SU-DHL-6 (cell line): ENCODE data around the gene NTM.

Experiments
- H2AFZ ChIP-seq: fragments of 200-600 bp; sonication (generic); 2 replicates; pipeline ENCODE4 v1.6.1; 2014; ENCODE audit warnings: low read depth, mild to moderate bottlenecking, moderate library complexity, mixed read lengths, antibody characterized with exemption, low read length; ENCODE audit not compliant: severe bottlenecking
- H3F3A ChIP-seq: fragments of 200-600 bp; shearing (Covaris generic); 2 replicates; pipeline ENCODE4 v1.6.0; 2016; ENCODE audit warnings: antibody characterized with exemption, mild to moderate bottlenecking; ENCODE audit not compliant: insufficient read depth
- H3K27ac ChIP-seq: fragments of 200-600 bp; sonication (generic); 2 replicates; pipeline ENCODE4 v1.5.1; 2016; ENCODE audit warnings: low read depth, mild to moderate bottlenecking, low read length, moderate library complexity, mixed read lengths
- H3K27me3 ChIP-seq: fragments of 200-600 bp; sonication (generic), shearing (Covaris generic); 2 replicates; pipeline ENCODE4 v1.6.0; 2014; ENCODE audit warnings: mild to moderate bottlenecking, low read length
- H3K36me3 ChIP-seq: fragments of 200-600 bp; sonication (generic); 2 replicates; pipeline ENCODE4 v1.6.1; 2014; ENCODE audit warnings: mild to moderate bottlenecking, low read length, mixed read lengths
- H3K4me2 ChIP-seq: fragments of 300-600, 200-600 bp; shearing (Covaris generic), sonication (generic); 2 replicates; pipeline ENCODE4 v1.6.0; 2014; ENCODE audit warnings: low read length, low read depth, mild to moderate bottlenecking; ENCODE audit not compliant: poor library complexity, severe bottlenecking
- H3K4me3 ChIP-seq: fragments of 200-600 bp; sonication (generic); 2 replicates; pipeline ENCODE4 v1.5.1; 2014; ENCODE audit warnings: antibody characterized with exemption, low read length, mild to moderate bottlenecking, mixed read lengths; ENCODE audit not compliant: insufficient read depth, poor library complexity, severe bottlenecking
- H3K79me2 ChIP-seq: fragments of 200-600 bp; sonication (generic); 2 replicates; pipeline ENCODE4 v1.6.1; 2014; ENCODE audit warnings: mild to moderate bottlenecking, low read length, moderate library complexity; ENCODE audit not compliant: insufficient read depth
- H3K9ac ChIP-seq: fragments of 200-600 bp; sonication (generic); 2 replicates; pipeline ENCODE4 v1.7.0; 2014; ENCODE audit warnings: mild to moderate bottlenecking, low read length
- H3K9me2 ChIP-seq: fragments of 200-600 bp; sonication (generic); replicated peaks from 2 replicates; pipeline ENCODE4 v1.6.1; 2014; ENCODE audit warnings: low read length; ENCODE audit not compliant: insufficient read depth
- H3K9me3 ChIP-seq: fragments of 200-600 bp; sonication (generic); 2 replicates; pipeline ENCODE4 v1.6.1; 2014; ENCODE audit warnings: low read length, mixed read lengths; ENCODE audit not compliant: insufficient read depth
- H4K20me1 ChIP-seq: fragments of 200-600 bp; sonication (generic); 2 replicates; pipeline ENCODE4 v1.6.1; 2014; ENCODE audit warnings: low read depth, mild to moderate bottlenecking, antibody characterized with exemption, low read length, moderate library complexity, mixed read lengths
- EZH2phosphoT487 ChIP-seq: fragments of 200-600 bp; sonication (generic), shearing (Covaris generic); conservative IDR thresholded peaks from 2 replicates; pipeline ENCODE4 v1.6.1; 2018; ENCODE audit warnings: mild to moderate bottlenecking, antibody characterized with exemption, low read length, moderate library complexity, mixed read lengths
- TF ChIP-seq, protein P1 (sequence below): fragments of 200-600 bp; sonication (generic); IDR thresholded peaks from one replicate; pipeline ENCODE4 v1.5.1; 2017; ENCODE audit warnings: antibody characterized with exemption, mild to moderate bottlenecking, low read length, moderate library complexity; ENCODE audit not compliant: insufficient read depth, poor library complexity, severe bottlenecking

Gene NTM

DNA sequence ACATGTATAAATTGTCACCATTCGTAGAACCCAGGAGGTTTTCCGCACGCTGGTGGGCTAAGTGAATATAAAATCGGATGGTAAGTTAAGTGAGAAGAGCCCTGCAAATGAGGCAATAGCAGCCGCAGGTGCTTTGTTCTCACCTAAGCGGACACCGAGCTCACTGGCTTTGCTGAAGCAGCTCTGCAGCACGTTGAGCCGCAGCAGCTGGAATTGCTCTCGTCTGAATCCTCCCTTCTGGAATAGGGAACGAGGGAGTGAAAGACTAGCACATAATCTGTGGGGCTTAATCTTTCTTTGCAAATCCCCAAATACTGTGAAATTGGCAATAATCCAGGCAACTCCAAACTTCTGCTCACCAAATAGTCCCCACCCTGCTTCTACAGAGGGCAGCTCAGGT lies 488.1 kb downstream of the NTM start:
- Histone ChIP-seq H3K4me3 (no peak overlapping the region), H3K4me2 (no peak overlapping the region), H3K79me2 (no peaks in the 10 kb centered on the region), H3F3A (no peaks in the 10 kb centered on the region), H3K9ac (no peak overlapping the region), H4K20me1 (no peaks in the 10 kb centered on the region), H3K27me3 (no peaks in the 10 kb centered on the region), H3K27ac (no peak overlapping the region), H3K36me3 (no peaks in the 10 kb centered on the region), H3K9me3 (no peaks in the 10 kb centered on the region), H2AFZ (no peak overlapping the region), H3K9me2 (no peaks in the 10 kb centered on the region)
- no peak for TF ChIP-seq EZH2phosphoT487
- TF ChIP-seq, protein P1, sequence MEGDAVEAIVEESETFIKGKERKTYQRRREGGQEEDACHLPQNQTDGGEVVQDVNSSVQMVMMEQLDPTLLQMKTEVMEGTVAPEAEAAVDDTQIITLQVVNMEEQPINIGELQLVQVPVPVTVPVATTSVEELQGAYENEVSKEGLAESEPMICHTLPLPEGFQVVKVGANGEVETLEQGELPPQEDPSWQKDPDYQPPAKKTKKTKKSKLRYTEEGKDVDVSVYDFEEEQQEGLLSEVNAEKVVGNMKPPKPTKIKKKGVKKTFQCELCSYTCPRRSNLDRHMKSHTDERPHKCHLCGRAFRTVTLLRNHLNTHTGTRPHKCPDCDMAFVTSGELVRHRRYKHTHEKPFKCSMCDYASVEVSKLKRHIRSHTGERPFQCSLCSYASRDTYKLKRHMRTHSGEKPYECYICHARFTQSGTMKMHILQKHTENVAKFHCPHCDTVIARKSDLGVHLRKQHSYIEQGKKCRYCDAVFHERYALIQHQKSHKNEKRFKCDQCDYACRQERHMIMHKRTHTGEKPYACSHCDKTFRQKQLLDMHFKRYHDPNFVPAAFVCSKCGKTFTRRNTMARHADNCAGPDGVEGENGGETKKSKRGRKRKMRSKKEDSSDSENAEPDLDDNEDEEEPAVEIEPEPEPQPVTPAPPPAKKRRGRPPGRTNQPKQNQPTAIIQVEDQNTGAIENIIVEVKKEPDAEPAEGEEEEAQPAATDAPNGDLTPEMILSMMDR: no peak

DNA sequence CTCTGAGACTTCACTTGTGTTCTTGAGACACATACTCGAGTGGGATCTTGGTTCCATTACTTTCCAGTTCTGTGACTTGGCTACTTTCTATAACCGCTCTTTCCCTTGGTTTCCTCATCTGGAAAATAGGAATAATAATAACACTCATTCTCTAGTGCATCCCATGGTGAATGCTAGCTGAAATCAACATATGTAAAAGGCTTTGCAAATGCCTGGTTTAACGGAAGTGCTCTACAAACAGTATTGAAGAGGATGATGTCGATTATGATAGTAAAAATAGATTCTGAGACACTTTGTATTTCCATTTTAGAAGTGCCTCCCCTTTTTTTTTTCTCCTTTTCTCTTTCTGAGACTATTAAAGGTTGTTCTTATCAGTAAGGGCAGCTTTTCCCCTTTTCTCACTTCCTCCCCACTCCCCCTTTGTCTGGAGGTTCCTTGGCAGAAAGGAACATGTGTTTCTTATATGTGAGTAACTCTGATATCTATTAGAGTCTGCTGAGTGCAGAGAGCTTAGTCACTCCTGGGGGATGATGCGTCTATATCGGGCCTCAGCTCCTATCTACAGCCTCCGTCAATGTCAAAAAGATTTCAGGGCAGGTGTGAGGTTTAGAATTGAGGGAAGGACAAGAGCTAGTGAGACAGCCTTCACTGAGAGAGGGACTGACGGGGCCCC lies 489.3 kb downstream of the NTM start:
- Histone ChIP-seq H4K20me1 (no peaks in the 10 kb centered on the region), H2AFZ (no peak overlapping the region), H3K36me3 (no peaks in the 10 kb centered on the region), H3K27ac (no peak overlapping the region), H3K9me2 (no peaks in the 10 kb centered on the region), H3K4me3 (no peak overlapping the region), H3K9me3 (no peaks in the 10 kb centered on the region), H3K27me3 (no peaks in the 10 kb centered on the region), H3K79me2 (no peaks in the 10 kb centered on the region), H3F3A (no peaks in the 10 kb centered on the region), H3K9ac (no peak overlapping the region), H3K4me2 (no peak overlapping the region)
- TF ChIP-seq EZH2phosphoT487: no peak
- TF ChIP-seq, protein P1: no peak

DNA sequence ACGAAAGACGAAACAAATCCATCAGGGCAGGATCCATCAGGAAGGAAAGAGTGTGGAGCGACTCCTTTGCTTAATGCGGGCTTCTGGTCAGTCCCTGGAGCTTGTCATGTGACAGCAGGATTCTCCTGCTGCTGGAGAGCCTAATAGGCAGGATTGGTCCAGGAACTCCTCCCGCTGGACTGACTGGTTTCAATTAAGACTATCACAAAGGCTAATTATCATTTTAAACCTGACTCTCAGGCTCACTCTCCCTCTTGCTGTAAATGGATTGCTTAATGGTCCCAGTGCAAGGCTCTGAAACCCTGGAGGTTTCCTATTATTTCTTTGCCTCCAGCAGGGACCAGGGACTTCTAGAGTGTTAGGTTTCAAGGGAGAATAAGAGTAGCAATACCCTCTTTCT lies 493.8 kb downstream of the NTM start:
- H3K27ac ChIP-seq: no peak overlapping the region
- H3K27me3 ChIP-seq: no peaks in the 10 kb centered on the region
- H3K9me3 ChIP-seq: no peaks in the 10 kb centered on the region
- H3K79me2 ChIP-seq: no peaks in the 10 kb centered on the region
- no peak overlapping the region for H2AFZ ChIP-seq
- no peaks in the 10 kb centered on the region for H3F3A ChIP-seq
- no peaks in the 10 kb centered on the region for H4K20me1 ChIP-seq
- TF ChIP-seq, protein P1: no peak
- no peak for TF ChIP-seq EZH2phosphoT487
- H3K4me2 ChIP-seq: no peak overlapping the region
- H3K4me3 ChIP-seq: no peak overlapping the region
- H3K9me2 ChIP-seq: no peaks in the 10 kb centered on the region
- no peak overlapping the region for H3K9ac ChIP-seq
- H3K36me3 ChIP-seq: no peaks in the 10 kb centered on the region
